K562 (cell line): ENCODE results near the gene TNFSF9. TPM values are rescaled to one million over a fixed set of nuclear protein-coding genes. Genes with fewer than 3 reads are reported as not detected.

Experiments used
- ARNT ChIP-seq, 2 experiments: fragments of 450-650 bp; IDR thresholded peaks; 2 replicates each; pipeline ENCODE4 v1.6.1; 2016; ENCODE audit warnings: mild to moderate bottlenecking in 1 of 2
- BRD4 ChIP-seq: fragments of 200-600 bp; sonication (generic); IDR thresholded peaks from 2 replicates; pipeline ENCODE4 v1.6.1; 2017; ENCODE audit warnings: inconsistent platforms
- COPS2 ChIP-seq: fragments of 450-650 bp; conservative IDR thresholded peaks from 2 replicates; pipeline ENCODE4 v1.6.1; 2016; ENCODE audit warnings: mild to moderate bottlenecking, moderate library complexity
- CXXC5 ChIP-seq: fragments of 250-450 bp; sonication (Bioruptor Pico); IDR thresholded peaks from 2 replicates; pipeline ENCODE4 v1.8.0; 2022; ENCODE audit warnings: inconsistent platforms, mild to moderate bottlenecking, moderate library complexity
- KDM4B ChIP-seq, 2 experiments: fragments of 450-650 bp in 1 of 2; sonication (generic) in 1 of 2; IDR thresholded peaks; 2 replicates each; pipeline ENCODE4 v1.6.1; 2016 to 2017; ENCODE audit warnings: borderline replicate concordance in 2 of 2, antibody characterized with exemption in 1 of 2, low read depth in 1 of 2, mild to moderate bottlenecking in 1 of 2
- MTA3 ChIP-seq: fragments of 450-650 bp; formaldehyde crosslinking; IDR thresholded peaks from 2 replicates; pipeline ENCODE4 v1.6.1; 2017; ENCODE audit warnings: mild to moderate bottlenecking, borderline replicate concordance
- PCBP2 ChIP-seq: fragments of 200-400 bp; formaldehyde crosslinking; IDR thresholded peaks from 2 replicates; pipeline ENCODE4 v1.6.1; 2018; ENCODE audit warnings: low read length, low read depth, mild to moderate bottlenecking, moderate library complexity; ENCODE audit not compliant: poor library complexity, severe bottlenecking
- SIRT6 ChIP-seq: IDR thresholded peaks from one replicate; pipeline ENCODE4 v1.6.1; 2012; ENCODE audit warnings: low read depth, mild to moderate bottlenecking, control low read depth, inconsistent platforms, low read length, moderate library complexity
- SOX6 ChIP-seq: fragments of 450-650 bp; IDR thresholded peaks from 2 replicates; pipeline ENCODE4 v1.6.1; 2014; ENCODE audit warnings: mild to moderate bottlenecking
- TFAP4 ChIP-seq: sonication (generic); formaldehyde crosslinking; IDR thresholded peaks from 2 replicates; pipeline ENCODE4 v1.8.0; 2022; ENCODE audit warnings: missing genetic modification reagents, mild to moderate bottlenecking, moderate library complexity, borderline replicate concordance
- TOE1 ChIP-seq, 2 experiments: fragments of 450-650 bp in 1 of 2; sonication (generic) in 1 of 2; formaldehyde crosslinking in 1 of 2; IDR thresholded peaks; 2 replicates each; pipeline versions ENCODE4 v1.7.1 to v1.8.0; 2016 to 2022; ENCODE audit warnings: borderline replicate concordance in 2 of 2, mild to moderate bottlenecking in 2 of 2, antibody characterized with exemption in 1 of 2, inconsistent platforms in 1 of 2, low read depth in 1 of 2, missing genetic modification reagents in 1 of 2, moderate library complexity in 1 of 2
- UBTF ChIP-seq, 2 experiments: IDR thresholded peaks; 2 replicates each; pipeline ENCODE4 v1.6.1; 2012; ENCODE audit warnings: improper control_type of control experiment in 2 of 2, low read depth in 2 of 2, low read length in 2 of 2, borderline replicate concordance in 1 of 2
- WHSC1 ChIP-seq: IDR thresholded peaks from one replicate; pipeline ENCODE4 v1.6.1; 2012; ENCODE audit warnings: low read length, control low read depth, inconsistent platforms
- ZNF133 ChIP-seq: fragments of 250-450 bp; sonication (Bioruptor Pico); IDR thresholded peaks from 2 replicates; pipeline ENCODE4 v1.4.0; 2020; ENCODE audit warnings: mild to moderate bottlenecking
- ZNF766 ChIP-seq: fragments of 200-800 bp; sonication (Bioruptor generic); conservative IDR thresholded peaks from 2 replicates; pipeline ENCODE4 v1.6.1; 2016; ENCODE audit warnings: missing genetic modification characterization, missing compliant biosample characterization
- polyA plus RNA-seq, 8 experiments: library from polyadenylated mRNA; depleted of rRNA in 4 of 8; stranded (reverse) in 5 of 8; unstranded in 3 of 8; fragments of >200 nt; fragmentation: Nextera tagmentation in 2 of 8; fragmentation: Illumina TruSeq in 1 of 8; extraction: Ambion mirVana in 2 of 8; extraction: Trizol in 1 of 8; gene quantifications; 2 replicates each; pipeline versions ENCODE4 v1.2.1 to v1.2.3, GENCODE V29; 2011 to 2014; ENCODE audit warnings: inconsistent platforms in 1 of 8, missing spikeins in 1 of 8
- total RNA-seq, 7 experiments: library from RNA; depleted of rRNA in 6 of 7; stranded (reverse); fragments of >200 nt in 6 of 7; fragmentation: Illumina TruSeq in 2 of 7; extraction: Trizol in 2 of 7; gene quantifications; 2 replicates each; pipeline versions ENCODE4 v1.2.1 to v1.2.3, GENCODE V29; 2011 to 2021; ENCODE audit warnings: low replicate concordance in 1 of 7
- TF ChIP-seq, protein P1 (sequence below): sonication (generic); formaldehyde crosslinking; IDR thresholded peaks from 2 replicates; pipeline ENCODE4 v1.4.0; 2020; ENCODE audit warnings: mild to moderate bottlenecking, missing genetic modification reagents
- TF ChIP-seq, protein P2 (sequence below), 2 experiments: fragments of 200-800 bp in 1 of 2; sonication (Bioruptor generic) in 1 of 2; sonication (generic) in 1 of 2; formaldehyde crosslinking in 1 of 2; IDR thresholded peaks in 1 of 2; conservative IDR thresholded peaks in 1 of 2; 2 replicates each; pipeline versions ENCODE4 v1.5.0 to v1.6.1; 2016 to 2020; ENCODE audit warnings: missing compliant biosample characterization in 1 of 2, missing genetic modification characterization in 1 of 2, missing genetic modification reagents in 1 of 2
- TF ChIP-seq, protein P3 (sequence below): fragments of 450-650 bp; formaldehyde crosslinking; IDR thresholded peaks from 2 replicates; pipeline ENCODE4 v1.4.0; 2020; ENCODE audit warnings: mild to moderate bottlenecking, moderate library complexity

The TNFSF9 gene
- total and polyA plus RNA-seq, 9 of the 15 experiments (the other 6 are each of a cell fraction or from before 2014, with no cell fraction given) = 1.4 to 17.9 (median 6.5) TPM

- TF ChIP-seq, protein P1, sequence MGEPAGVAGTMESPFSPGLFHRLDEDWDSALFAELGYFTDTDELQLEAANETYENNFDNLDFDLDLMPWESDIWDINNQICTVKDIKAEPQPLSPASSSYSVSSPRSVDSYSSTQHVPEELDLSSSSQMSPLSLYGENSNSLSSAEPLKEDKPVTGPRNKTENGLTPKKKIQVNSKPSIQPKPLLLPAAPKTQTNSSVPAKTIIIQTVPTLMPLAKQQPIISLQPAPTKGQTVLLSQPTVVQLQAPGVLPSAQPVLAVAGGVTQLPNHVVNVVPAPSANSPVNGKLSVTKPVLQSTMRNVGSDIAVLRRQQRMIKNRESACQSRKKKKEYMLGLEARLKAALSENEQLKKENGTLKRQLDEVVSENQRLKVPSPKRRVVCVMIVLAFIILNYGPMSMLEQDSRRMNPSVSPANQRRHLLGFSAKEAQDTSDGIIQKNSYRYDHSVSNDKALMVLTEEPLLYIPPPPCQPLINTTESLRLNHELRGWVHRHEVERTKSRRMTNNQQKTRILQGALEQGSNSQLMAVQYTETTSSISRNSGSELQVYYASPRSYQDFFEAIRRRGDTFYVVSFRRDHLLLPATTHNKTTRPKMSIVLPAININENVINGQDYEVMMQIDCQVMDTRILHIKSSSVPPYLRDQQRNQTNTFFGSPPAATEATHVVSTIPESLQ (CRISPR knock-in tag) = no peak
- TF ChIP-seq SIRT6 = no peak
- TF ChIP-seq MTA3 = peak; percentile 62; the same call in 1 of the 2 replicates
- TF ChIP-seq UBTF (IDR thresholded peaks at IDR 0.05; ENCODE audit: borderline replicate concordance in 1 of 2, low read depth in 2 of 2, low read length in 2 of 2) = peak in 1 of 2 experiments; percentile 48; a peak in 1 of 4 replicates
- TF ChIP-seq CXXC5 (CRISPR knock-in tag) = peak; percentile 45
- TF ChIP-seq ZNF766 (CRISPR knock-in tag) = no peak; the same call in 1 of the 2 replicates
- no peak for TF ChIP-seq TOE1 (IDR thresholded peaks at IDR 0.05; ENCODE audit: borderline replicate concordance)
- no peak for TF ChIP-seq TOE1 (CRISPR knock-in tag; IDR thresholded peaks at IDR 0.05; ENCODE audit: borderline replicate concordance, low read depth)
- TF ChIP-seq, protein P2, sequence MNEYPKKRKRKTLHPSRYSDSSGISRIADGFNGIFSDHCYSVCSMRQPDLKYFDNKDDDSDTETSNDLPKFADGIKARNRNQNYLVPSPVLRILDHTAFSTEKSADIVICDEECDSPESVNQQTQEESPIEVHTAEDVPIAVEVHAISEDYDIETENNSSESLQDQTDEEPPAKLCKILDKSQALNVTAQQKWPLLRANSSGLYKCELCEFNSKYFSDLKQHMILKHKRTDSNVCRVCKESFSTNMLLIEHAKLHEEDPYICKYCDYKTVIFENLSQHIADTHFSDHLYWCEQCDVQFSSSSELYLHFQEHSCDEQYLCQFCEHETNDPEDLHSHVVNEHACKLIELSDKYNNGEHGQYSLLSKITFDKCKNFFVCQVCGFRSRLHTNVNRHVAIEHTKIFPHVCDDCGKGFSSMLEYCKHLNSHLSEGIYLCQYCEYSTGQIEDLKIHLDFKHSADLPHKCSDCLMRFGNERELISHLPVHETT (CRISPR knock-in tag; conservative IDR thresholded peaks at IDR 0.05 in 1 of 2, IDR thresholded peaks at IDR 0.05 in 1 of 2) = 0 out of 4 replicates have a peak, but pooled peaks of 1 of the 2 experiments have one; percentile 34
- no peak for TF ChIP-seq ARNT (IDR thresholded peaks at IDR 0.05)
- TF ChIP-seq BRD4 = no peak
- no peak; the same call in 1 of the 2 replicates for TF ChIP-seq SOX6
- no peak for TF ChIP-seq WHSC1
- TF ChIP-seq COPS2 = no peak
- peak; percentile 64; the same call in 1 of the 2 replicates for TF ChIP-seq TFAP4 (CRISPR knock-in tag)
- no peak for TF ChIP-seq PCBP2
- TF ChIP-seq ZNF133 (CRISPR knock-in tag) = no peak
- no peak for TF ChIP-seq KDM4B (IDR thresholded peaks at IDR 0.05; ENCODE audit: borderline replicate concordance in 2 of 2, low read depth in 1 of 2)
- TF ChIP-seq, protein P3, sequence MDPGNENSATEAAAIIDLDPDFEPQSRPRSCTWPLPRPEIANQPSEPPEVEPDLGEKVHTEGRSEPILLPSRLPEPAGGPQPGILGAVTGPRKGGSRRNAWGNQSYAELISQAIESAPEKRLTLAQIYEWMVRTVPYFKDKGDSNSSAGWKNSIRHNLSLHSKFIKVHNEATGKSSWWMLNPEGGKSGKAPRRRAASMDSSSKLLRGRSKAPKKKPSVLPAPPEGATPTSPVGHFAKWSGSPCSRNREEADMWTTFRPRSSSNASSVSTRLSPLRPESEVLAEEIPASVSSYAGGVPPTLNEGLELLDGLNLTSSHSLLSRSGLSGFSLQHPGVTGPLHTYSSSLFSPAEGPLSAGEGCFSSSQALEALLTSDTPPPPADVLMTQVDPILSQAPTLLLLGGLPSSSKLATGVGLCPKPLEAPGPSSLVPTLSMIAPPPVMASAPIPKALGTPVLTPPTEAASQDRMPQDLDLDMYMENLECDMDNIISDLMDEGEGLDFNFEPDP = no peak
Measured at GRCh38 chr19:6528544-6529121, 2.2 kb upstream of the TNFSF9 start (continued).
